ENCODE measurements around the gene MSMB. TPM values are rescaled to one million over a fixed set of nuclear protein-coding genes. Genes with fewer than 3 reads are reported as not detected.

MSMB gene
- total RNA-seq, 1 donor from 2014 or later = not detected

GRCh38 chr10:46092524-46093081, 46.5 kb upstream of the MSMB start:
- Mint-ChIP-seq H3K36me3 (no peaks in the 10 kb centered on the region), H3K27ac (no peak overlapping the region), H3K9me3 (no peaks in the 10 kb centered on the region), H3K27me3 (ENCODE audit: insufficient read depth, low read depth) (peaks cover 2% of the 10 kb centered on the region), H3K4me3 (no peak overlapping the region), H3K4me1 (peaks cover 14% of the 10 kb centered on the region)
- TF ChIP-seq EZH2 (IDR thresholded peaks at IDR 0.05) = no peak
- no peak for TF ChIP-seq EZH2phosphoT487 (IDR thresholded peaks at IDR 0.05)
- no peak for TF ChIP-seq CTCF (IDR thresholded peaks at IDR 0.05)
- no peaks in the 10 kb centered on the region for H3F3A ChIP-seq (ENCODE audit: low read depth)
- H3K4me2 ChIP-seq = no peak overlapping the region
- no peaks in the 10 kb centered on the region for H3K27me3 ChIP-seq
- no peak overlapping the region for H3K9ac ChIP-seq
- no peaks in the 10 kb centered on the region for H4K20me1 ChIP-seq (ENCODE audit: low read depth)
- H3K9me3 ChIP-seq (ENCODE audit: low read depth) = no peaks in the 10 kb centered on the region
- DNase-seq (ENCODE audit: low spot score) = no peak
- H3K4me3 ChIP-seq = no peak overlapping the region
- H3K36me3 ChIP-seq = no peaks in the 10 kb centered on the region
- H3K79me2 ChIP-seq (ENCODE audit: low read depth) = no peaks in the 10 kb centered on the region
- H2AFZ ChIP-seq (replicated peaks) = no peak overlapping the region
- H3K4me1 ChIP-seq = peaks cover 12% of the 10 kb centered on the region
- no peak overlapping the region for H3K27ac ChIP-seq

- no peak for TF ChIP-seq CTCF (IDR thresholded peaks at IDR 0.05)
- TF ChIP-seq EZH2 (IDR thresholded peaks at IDR 0.05) = no peak
- no peak for TF ChIP-seq EZH2phosphoT487 (IDR thresholded peaks at IDR 0.05)
- no peaks in the 10 kb centered on the region for H3K36me3 ChIP-seq
- H3K4me1 ChIP-seq = peaks cover 12% of the 10 kb centered on the region
- H2AFZ ChIP-seq (replicated peaks) = no peak overlapping the region
- H3K79me2 ChIP-seq (ENCODE audit: low read depth) = no peaks in the 10 kb centered on the region
- H3K4me3 ChIP-seq = no peak overlapping the region
- H3K27ac Mint-ChIP-seq = no peak overlapping the region
- H3K9me3 Mint-ChIP-seq = no peaks in the 10 kb centered on the region
- H3K4me1 Mint-ChIP-seq = peaks cover 13% of the 10 kb centered on the region
- no peak overlapping the region for H3K27ac ChIP-seq
- peaks cover 2% of the 10 kb centered on the region for H3K27me3 Mint-ChIP-seq (ENCODE audit: insufficient read depth, low read depth)
- H3K9ac ChIP-seq = no peak overlapping the region
- no peaks in the 10 kb centered on the region for H3K9me3 ChIP-seq (ENCODE audit: low read depth)
- H3F3A ChIP-seq (ENCODE audit: low read depth) = no peaks in the 10 kb centered on the region
- DNase-seq (ENCODE audit: low spot score) = no peak
- H3K4me2 ChIP-seq = no peak overlapping the region
- no peaks in the 10 kb centered on the region for H4K20me1 ChIP-seq (ENCODE audit: low read depth)
- no peak overlapping the region for H3K4me3 Mint-ChIP-seq
- no peaks in the 10 kb centered on the region for H3K36me3 Mint-ChIP-seq
- H3K27me3 ChIP-seq = no peaks in the 10 kb centered on the region
Observed at GRCh38 chr10:46091828-46092523, 45.9 kb upstream of the MSMB start.

GRCh38 chr10:46091080-46091827, 45.2 kb upstream of the MSMB start:
- H3K4me3 ChIP-seq = no peak overlapping the region
- H3K27ac ChIP-seq = no peak overlapping the region
- peaks cover 12% of the 10 kb centered on the region for H3K4me1 ChIP-seq
- Mint-ChIP-seq H3K4me3 (no peak overlapping the region), H3K4me1 (peaks cover 8% of the 10 kb centered on the region), H3K36me3 (no peaks in the 10 kb centered on the region), H3K27me3 (ENCODE audit: insufficient read depth, low read depth) (peaks cover 2% of the 10 kb centered on the region), H3K9me3 (no peaks in the 10 kb centered on the region), H3K27ac (no peak overlapping the region)
- H3K4me2 ChIP-seq = no peak overlapping the region
- H4K20me1 ChIP-seq (ENCODE audit: low read depth) = no peaks in the 10 kb centered on the region
- TF ChIP-seq EZH2phosphoT487 (IDR thresholded peaks at IDR 0.05) = no peak
- TF ChIP-seq EZH2 (IDR thresholded peaks at IDR 0.05) = no peak
- TF ChIP-seq CTCF (IDR thresholded peaks at IDR 0.05) = no peak
- H3K27me3 ChIP-seq = no peaks in the 10 kb centered on the region
- no peak overlapping the region for H3K9ac ChIP-seq
- no peak for DNase-seq (ENCODE audit: low spot score)
- H3F3A ChIP-seq (ENCODE audit: low read depth) = no peaks in the 10 kb centered on the region
- H3K79me2 ChIP-seq (ENCODE audit: low read depth) = no peaks in the 10 kb centered on the region
- H3K36me3 ChIP-seq = no peaks in the 10 kb centered on the region
- H3K9me3 ChIP-seq (ENCODE audit: low read depth) = no peaks in the 10 kb centered on the region
- no peak overlapping the region for H2AFZ ChIP-seq (replicated peaks)
